Measurements from ENCODE around the gene FRAT1.
"Not testable (repeated sequence)": the region's sequence is repeated elsewhere in the genome, so short reads cannot be mapped to it uniquely, and the experiment has no call there.

FRAT1 gene, protein sequence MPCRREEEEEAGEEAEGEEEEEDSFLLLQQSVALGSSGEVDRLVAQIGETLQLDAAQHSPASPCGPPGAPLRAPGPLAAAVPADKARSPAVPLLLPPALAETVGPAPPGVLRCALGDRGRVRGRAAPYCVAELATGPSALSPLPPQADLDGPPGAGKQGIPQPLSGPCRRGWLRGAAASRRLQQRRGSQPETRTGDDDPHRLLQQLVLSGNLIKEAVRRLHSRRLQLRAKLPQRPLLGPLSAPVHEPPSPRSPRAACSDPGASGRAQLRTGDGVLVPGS

DNA sequence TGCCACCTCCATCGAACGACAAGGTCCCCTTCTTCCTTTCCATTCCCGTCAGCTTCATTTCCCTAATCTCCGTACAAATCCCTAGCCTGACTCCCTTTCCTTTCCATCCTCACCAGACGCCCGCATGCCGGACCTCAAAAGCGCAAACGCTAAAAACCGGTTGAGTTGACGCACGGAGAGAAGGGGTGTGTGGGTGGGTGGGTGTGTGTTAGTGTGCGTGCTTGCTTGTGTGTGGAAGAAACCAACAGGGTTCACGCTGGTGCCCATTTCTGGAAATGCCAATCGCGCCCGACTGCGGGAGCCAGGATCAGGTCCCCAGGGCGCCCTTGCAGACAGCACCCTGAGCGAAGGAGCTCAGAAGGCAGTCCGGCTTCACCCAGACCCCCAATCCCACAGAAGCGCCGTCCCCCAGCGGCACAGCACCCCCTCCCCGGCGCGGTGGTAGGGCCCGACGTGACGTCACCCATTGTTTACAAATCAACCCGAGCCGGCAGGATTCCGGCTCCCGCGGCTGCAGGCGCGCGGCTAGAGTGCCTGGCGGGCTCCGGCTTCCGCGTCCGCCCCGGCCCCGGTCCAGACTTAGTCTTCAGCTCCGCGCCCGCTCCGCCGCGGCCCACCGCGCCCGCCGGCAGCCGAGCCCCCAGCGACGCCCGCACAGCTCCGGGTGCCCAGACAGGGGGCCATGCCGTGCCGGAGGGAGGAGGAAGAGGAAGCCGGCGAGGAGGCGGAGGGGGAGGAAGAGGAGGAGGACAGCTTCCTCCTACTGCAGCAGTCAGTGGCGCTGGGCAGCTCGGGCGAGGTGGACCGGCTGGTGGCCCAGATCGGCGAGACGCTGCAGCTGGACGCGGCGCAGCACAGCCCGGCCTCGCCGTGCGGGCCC is at the start of gene FRAT1:
Gene FRAT1 (plus strand): TSS at position 500 of the 880 bp plus-strand sequence. CDS start 183 bp downstream, at position 683.
- in situ Hi-C loops (cut with HindIII; ENCODE audit: low sequenced_read_pairs): no loop called here

DNA sequence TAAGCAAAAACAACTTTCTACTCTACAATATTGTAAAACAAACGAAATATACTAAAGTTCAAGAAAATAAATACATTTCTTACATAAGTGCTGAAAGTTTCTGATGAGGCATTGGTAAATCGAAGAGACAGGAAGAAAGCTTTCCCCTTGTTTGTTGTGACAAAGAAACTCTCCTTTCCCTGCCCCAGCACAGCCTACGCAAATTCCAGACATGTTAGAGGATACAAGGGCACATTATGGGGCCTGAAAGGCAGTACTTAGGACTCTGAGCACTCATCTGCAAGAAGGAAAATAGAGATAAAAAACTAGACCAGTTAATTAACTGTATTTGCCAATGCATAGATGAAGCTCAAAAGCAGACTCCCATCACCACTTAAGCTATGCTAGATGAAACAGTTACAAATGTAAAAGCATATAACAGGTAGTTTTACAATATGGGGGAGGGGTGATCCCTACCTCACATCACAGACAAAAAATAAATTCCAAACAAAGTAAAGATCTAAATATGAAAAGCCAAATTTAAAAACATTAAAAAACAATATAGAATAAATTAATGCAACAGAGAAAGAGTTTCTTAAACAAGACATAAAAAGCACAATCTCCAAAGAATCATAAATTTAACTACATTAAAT is 48.4 kb upstream of the FRAT1 start:
- in situ Hi-C loops (cut with HindIII; ENCODE audit: low sequenced_read_pairs): no loop called here

DNA sequence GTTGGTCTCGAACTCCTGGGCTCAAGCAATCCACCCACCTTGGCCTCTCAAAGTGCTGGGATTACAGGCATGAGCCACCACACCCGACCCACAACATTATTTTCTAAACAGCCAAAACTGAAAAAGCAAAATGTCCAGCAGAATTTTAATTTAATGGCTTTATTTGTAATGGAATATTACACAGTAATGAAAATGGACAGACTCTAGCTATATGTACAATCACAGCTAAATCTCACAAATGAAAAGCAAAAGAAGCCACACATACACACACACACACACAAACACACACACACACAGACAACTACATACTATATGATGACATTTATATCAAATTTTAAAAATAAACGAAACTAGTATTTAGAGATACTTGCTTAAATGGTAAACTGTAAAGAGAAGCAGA is 45.4 kb upstream of the FRAT1 start:
- in situ Hi-C loops (cut with HindIII; ENCODE audit: low sequenced_read_pairs): no loop called here

DNA sequence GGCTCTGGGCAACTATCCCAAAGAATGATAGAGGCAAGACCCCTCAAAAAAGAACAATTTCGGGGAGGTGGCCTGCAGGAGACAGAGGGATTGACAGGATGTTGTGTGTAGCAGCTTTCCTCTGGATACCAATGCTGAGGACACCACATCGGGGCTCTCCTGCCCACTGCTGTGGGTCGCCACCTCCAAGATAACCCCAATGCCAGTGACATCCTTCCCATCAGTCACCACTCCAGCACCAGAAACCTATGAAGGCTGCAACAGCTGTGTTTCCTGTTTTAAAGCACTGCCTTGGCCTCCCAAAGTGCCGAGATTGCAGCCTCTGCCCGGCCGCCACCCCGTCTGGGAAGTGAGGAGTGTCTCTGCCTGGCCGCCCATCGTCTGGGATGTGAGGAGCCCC is 44.2 kb upstream of the FRAT1 start:
- in situ Hi-C loops (cut with HindIII; ENCODE audit: low sequenced_read_pairs): no loop called here

DNA sequence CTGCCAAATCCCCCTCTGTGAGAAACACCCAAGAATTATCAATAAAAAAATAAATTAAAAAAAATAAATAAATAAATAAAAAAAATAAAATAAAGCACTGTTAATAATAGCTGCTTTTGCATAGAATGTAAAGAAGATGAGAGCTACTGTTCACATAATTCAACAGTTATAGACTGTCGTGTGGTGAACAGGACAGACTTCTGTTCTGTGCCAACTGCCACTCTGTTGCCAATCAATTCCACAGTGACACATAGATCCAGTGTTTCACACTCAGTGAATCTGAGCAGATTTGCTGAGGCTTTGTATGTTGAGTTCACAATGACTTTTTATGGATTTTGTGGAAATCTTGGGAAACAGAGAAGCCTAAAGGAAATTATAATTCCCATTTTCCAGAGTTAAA is 41.5 kb upstream of the FRAT1 start:
- in situ Hi-C loops (cut with HindIII; ENCODE audit: low sequenced_read_pairs): no loop called here

DNA sequence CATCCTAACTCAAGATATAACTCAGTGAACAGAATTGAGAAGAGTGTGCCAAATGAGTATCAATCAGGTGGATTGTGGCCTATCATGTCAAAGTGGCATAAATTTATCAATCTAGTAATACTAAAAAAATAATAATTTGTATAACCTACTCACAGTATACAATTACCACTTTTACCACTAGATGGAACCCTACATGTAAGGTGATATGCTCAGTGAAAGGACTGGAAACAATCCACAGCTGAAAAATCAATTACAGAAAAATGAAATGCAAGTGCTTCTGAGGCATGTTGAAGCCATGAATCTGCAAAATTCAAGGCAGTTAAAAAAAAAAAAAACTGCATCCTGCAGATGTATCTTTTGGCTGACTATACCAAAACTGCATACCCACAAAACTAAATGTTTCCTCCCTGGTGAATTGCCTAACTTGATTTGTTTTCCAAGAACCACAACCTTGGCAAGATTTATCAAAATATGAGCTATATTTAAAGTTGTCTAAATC is 40.5 kb upstream of the FRAT1 start:
- in situ Hi-C loops (cut with HindIII; ENCODE audit: low sequenced_read_pairs): no loop called here

DNA sequence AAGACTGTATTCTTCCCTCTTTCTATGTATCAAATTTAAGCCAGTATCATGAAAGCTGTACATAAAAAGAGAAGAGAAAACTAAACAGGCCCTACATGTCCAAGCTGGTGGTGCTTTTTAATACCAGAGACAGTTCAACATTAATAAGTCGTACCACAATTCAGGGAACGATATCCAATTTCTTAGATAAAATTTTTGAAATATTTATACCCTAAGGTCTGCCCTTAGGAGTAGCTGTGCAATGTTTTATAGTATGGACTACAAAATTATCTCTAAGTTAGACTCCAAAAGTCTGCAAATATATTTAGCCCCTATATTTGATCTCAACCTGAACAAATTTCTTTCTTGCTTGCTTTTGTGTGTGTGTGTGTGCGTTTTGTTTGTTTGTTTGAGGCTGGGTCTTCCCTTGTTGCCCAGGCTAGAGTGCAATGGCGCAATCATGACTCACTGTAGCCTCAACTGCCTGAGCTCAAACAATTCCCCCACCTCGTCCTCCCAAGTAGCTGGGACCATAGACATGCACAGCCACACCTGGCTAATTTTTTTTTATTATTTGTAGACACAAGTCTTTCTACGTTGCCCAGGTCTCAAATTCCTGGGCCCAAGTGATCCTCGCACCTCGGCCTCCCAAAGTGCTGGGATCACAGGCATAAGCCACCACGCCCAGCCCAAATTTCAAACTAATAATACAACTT is 39.8 kb upstream of the FRAT1 start:
- in situ Hi-C loops (cut with HindIII; ENCODE audit: low sequenced_read_pairs): no loop called here

DNA sequence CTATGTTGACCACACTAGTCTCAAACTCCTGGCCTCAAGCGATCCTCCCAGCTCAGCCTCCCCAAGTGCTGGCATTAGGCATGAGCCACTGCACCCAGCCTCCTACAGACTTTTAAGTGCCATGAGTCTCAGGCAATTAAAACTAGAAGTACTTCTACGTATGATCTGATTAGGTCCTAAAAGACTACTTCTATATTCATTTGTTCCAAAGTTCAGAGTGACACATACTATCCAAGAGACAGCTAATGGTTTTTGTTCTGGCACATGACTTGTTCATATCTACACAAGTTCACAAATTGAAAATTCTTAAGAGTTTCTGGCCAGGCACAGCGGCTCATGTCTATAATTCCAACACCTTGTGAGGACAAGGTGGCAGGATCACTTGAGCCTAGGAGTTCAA is 38.3 kb upstream of the FRAT1 start:
- in situ Hi-C loops (cut with HindIII; ENCODE audit: low sequenced_read_pairs): no loop called here

DNA sequence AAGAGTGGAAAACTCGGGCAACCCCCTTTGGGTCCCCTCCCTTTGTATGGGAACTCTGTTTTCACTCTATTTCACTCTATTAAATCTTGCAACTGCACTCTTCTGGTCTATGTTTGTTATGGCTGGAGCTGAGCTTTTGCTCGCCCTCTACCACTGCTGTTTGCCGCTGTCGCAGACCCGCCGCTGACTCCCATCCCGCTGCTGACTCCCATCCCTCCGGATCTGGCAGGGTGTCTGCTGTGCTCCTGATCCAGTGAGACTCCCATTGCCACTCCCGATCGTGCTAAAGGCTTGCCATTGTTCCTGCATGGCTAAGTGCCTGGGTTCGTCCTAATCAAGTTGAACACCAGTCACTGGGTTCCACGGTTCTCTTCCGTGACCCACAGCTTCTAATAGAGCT is 29.0 kb upstream of the FRAT1 start:
- in situ Hi-C loops (cut with HindIII; ENCODE audit: low sequenced_read_pairs): not testable (repeated sequence)

DNA sequence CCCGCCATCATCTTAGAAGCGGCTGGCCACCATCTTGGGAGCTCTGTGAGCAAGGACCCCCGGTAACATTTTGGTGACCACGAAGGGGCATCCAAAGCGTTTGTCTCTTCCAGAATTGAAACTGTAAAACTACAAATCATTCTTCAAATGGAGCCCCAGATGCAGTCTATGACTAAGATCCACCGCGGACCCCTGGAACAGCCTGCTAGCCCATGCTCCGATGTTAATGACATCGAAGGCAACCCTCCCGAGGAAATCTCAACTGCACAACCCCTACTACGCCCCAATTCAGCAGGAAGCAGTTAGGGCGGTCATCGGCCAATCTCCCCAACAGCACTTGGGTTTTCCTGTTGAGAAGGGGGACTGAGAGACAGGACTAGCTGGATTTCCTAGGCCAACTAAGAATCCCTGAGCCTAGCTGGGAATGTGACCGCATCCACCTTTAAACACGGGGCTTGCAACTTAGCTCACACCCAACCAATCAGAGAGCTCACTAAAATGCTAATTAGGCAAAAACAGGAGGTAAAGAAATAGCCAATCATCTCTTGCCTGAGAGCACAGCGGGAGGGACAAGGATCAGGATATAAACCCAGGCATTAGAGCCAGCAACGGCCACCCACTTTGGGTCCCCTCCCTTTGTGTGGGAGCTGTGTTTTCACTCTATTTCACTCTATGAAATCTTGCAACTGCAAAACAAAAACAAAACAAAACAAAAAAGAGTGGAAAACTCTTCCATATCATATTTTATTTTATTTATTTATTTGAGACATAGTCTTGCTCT is 28.3 kb upstream of the FRAT1 start:
- in situ Hi-C loops (cut with HindIII; ENCODE audit: low sequenced_read_pairs): not testable (repeated sequence)

DNA sequence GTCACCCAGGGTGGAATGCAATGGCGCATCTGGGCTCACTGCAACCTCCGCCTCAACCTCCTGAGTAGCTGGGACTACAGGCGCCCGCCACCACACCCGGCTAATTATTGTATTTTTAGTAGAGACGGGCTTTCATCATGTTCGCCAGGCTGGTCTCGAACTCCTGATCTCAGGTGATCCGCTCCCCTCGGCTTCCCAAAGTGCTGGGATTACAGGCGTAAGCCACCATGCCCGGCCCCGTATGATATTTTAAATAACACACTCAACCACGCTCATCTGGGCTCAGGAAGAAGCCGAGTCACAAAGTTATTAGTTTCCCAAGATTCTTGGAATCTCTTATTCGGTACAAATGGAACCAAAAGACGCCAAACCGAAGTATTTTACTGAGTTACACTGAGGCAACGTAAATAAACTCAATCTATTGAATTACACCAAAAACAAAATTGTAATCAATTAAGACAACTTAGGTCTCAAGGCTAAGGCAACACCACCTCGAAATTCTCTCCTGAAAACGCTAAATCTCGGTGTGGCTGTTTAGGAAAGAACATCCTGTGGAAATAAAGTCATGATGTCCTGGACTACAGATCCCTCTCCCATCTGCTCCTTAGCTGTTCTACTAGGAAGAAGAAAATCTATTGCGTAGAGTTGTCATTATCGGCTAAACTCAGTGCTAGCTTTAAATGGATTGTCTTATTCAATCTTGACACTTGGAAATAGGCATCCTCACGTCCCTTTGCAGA is 27.5 kb upstream of the FRAT1 start:
- in situ Hi-C loops (cut with HindIII; ENCODE audit: low sequenced_read_pairs): no loop called here

DNA sequence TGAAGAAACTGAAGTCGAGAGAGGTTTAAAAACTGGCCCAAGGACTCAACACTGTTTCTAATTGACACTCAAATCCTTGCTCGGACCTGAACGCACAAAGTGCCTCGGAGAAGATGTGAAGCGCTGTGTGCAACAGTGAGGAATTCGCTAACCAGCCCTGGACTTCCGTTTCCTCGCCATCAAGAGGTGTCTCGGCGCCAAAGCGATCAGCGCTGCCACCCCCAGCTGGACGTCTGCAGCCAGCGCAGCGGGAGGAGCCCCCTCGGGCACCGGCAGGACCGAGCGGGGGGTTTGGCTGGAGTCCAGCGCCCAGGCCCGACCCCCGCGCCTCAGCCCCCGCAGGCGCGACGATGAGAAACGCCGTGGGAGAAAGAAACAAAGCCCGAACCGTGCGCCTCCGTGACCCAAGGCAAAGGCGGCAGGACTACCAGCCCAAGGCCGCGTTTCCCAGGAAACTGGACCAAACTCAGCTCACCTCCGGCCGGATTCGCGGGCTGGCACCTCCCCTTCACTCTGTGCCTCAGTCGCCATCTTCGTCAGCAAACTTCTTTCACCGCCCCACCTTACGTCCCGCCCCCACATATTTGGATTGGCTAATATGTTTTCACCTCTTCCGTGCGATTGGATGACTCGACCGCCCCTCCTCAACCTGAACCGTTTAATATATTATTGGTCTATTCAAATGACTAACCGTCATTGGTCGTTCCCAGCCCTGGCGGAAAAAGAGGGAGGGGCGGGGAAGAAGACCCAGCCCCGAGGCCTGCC is 26.8 kb upstream of the FRAT1 start, which contains the start of gene ARHGAP19:
Gene ARHGAP19 (minus strand): TSS at position 541 of the 765 bp plus-strand sequence. CDS start 10 bp downstream, at position 531.
- in situ Hi-C loops (cut with HindIII; ENCODE audit: low sequenced_read_pairs): no loop called here

DNA sequence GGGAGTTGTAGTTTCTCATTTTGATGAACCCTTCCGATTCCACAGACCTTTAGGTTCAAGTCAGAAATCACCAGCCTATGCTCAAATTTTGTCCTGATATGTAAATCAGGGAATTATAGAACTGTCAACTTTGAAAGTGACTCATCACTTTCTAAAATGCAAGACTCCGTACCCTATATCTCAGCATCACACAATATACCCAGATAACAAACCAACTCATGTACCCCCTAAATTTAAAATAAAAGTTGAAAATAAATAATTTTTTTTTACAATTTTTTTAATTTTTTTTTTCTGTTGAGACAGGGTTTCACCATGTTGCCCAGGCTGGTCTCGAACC is 26.2 kb upstream of the FRAT1 start:
- in situ Hi-C loops (cut with HindIII; ENCODE audit: low sequenced_read_pairs): no loop called here

DNA sequence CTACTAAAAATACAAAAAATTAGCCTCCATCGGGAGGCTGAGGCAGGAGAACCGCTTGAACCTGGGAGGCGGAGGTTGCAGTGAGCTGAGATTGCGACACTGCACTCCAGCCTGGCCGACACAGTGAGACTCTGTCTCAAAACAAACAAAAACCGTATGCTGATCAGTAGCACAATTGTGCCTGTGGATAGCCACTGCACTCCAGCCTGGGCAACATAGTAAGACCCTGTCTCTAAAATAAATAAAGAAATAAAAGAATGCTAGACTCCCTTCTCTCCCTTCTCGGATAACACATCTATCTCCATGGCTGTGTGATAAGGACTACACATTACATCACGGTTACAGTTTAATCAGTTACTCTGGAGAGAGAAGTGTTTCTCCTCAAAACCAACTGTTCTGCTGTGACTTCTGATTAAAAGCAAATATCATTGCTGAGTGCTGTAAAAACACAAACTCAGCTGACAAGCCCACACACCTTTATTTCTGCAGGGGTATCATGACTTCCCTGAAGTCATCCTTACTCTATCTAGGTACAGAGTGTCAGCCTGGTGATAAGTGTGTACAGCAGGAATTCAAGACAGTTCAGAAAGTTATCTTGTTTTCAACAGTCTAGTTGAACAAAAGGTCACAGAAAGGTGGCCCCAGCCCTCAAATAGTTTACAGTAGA is 21.4 kb upstream of the FRAT1 start:
- in situ Hi-C loops (cut with HindIII; ENCODE audit: low sequenced_read_pairs): no loop called here

DNA sequence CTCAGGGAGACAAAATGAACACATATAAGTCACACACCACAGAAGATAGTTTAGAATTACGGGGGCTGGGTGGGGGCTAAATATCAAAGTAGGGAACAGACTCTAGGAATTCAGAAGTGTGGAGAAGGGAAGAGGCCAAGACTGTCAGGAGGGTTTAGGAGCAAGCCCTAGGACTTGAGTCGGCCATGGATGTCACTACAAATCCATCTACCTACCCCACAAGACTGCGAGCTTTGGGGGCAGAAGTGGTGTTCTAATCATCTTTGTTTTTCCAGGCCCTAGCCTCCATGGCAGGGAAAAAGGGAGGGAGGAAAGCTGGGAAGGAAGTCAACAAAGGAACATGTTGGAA is 20.9 kb upstream of the FRAT1 start:
- in situ Hi-C loops (cut with HindIII; ENCODE audit: low sequenced_read_pairs): no loop called here

DNA sequence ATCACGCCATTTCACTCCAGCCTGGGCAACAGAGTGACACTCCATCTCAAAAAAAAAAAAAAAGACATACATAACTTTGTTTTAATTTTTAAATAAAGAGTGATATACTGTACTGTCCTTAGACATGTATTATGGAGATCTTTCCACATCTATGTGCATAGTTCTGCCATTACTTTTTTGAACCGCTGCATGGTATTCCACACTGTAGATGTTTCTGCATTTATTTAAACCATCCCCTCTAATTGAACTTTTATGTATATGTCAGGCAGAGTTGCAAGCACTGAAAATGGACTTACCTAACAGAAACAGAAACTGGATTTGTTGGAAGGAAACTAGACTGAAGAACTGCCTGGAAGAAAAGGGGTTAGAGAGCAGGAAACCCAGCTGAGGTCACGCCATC is 18.1 kb upstream of the FRAT1 start:
- in situ Hi-C loops (cut with HindIII; ENCODE audit: low sequenced_read_pairs): no loop called here

DNA sequence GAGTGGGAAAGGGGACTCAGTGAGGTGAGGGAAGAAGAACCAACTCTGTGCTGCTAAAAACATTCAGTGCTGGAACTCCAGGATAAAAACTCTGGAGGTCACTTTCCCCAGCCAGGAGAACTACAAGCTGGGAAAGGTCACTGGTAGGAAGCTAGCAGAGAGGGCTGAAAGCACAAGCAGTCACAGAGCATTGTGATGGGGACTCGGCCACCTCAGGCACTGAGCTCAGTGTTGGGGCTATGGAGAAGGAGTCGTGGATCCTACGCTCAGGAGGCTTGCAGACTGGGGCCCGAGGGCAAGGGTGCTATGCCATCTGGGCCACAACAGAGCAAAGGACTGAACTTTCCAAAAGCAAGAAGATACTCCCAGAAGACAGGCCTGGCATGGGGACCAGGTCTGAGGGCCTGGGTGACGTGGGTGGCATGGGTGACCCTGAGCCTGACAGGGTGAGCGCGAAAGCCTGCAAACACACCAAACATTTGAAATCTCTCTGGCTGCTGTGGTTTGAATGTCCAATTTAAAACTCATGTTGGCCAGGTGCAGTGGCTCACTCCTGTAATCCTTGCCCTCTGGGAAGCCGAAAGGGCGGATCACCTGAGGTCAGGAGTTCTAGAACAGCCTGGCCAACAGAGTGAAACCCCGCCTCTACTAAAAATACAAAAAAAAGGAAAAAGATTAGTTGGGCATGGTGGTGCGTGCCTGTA is 16.8 kb upstream of the FRAT1 start:
- in situ Hi-C loops (cut with HindIII; ENCODE audit: low sequenced_read_pairs): no loop called here

DNA sequence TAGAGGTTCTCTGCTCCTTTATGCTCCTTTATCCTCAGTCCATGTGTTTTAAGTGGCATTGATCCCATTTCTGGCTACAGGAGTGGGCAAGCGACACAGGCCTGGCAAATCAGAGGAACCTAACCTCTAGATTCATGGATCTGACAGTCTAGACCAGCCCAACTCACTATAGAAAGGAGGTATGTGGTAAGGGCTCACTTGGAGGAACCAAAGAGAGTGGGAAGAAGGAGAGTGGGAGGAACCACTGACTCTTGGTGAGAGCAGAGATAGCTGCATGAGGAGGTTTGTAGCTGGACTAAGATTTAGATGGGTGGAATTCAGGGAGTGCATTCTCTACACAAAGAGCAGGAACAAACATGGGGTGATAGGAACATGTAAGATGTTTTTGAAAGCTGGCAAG is 11.6 kb upstream of the FRAT1 start:
- in situ Hi-C loops (cut with HindIII; ENCODE audit: low sequenced_read_pairs): no loop called here

All from DLD1 (cell line).